ENCODE results near the gene NIT2. TPM values are rescaled to one million over a fixed set of nuclear protein-coding genes. Genes with fewer than 3 reads are reported as not detected.

The NIT2 gene
- total RNA-seq, 1 donor from 2014 or later: 56.4 TPM

GRCh38 chr3:100399341-100400071, 64.9 kb downstream of the NIT2 start:
- peak overlapping the region; percentile 85 for H3K27ac Mint-ChIP-seq
- no peaks in the 10 kb centered on the region for H3K9me3 Mint-ChIP-seq
- no peaks in the 10 kb centered on the region for H3K27me3 Mint-ChIP-seq (ENCODE audit: low read depth)
- no peak for TF ChIP-seq CTCF (IDR thresholded peaks at IDR 0.05; ENCODE audit: unreplicated experiment)
- DNase-seq (ENCODE audit: low spot score in 2 of 2, unreplicated experiment in 2 of 2): no peak
- H3K36me3 Mint-ChIP-seq: no peaks in the 10 kb centered on the region
- peaks cover 37% of the 10 kb centered on the region for H3K4me1 Mint-ChIP-seq
- peak overlapping the region; percentile 93 for H3K4me3 Mint-ChIP-seq

GRCh38 chr3:100400419-100400779, 65.8 kb downstream of the NIT2 start:
- Mint-ChIP-seq H3K27ac (peak overlapping the region; percentile 70), H3K27me3 (ENCODE audit: low read depth) (no peaks in the 10 kb centered on the region), H3K4me1 (peaks cover 40% of the 10 kb centered on the region), H3K9me3 (no peaks in the 10 kb centered on the region), H3K4me3 (peak overlapping the region; percentile 93), H3K36me3 (peaks cover 3% of the 10 kb centered on the region)
- DNase-seq (ENCODE audit: low spot score in 2 of 2, unreplicated experiment in 2 of 2): no peak
- TF ChIP-seq CTCF (IDR thresholded peaks at IDR 0.05; ENCODE audit: unreplicated experiment): no peak

GRCh38 chr3:100400780-100401673, 66.5 kb downstream of the NIT2 start, which contains the start of the genes LNP1 and TOMM70:
Gene LNP1 (plus strand): TSS chr3:100401539. CDS start chr3:100429730, 28,191 bp downstream.
Gene TOMM70 (minus strand): TSS chr3:100401089. CDS start chr3:100400949, 140 bp downstream.
- TF ChIP-seq CTCF (IDR thresholded peaks at IDR 0.05; ENCODE audit: unreplicated experiment): no peak
- H3K27ac Mint-ChIP-seq: peak within 1 kb of the TSS; percentile 98
- DNase-seq (ENCODE audit: low spot score in 2 of 2, unreplicated experiment in 2 of 2): peak; percentile 84 to 91
- peak within 1 kb of the TSS; percentile 93 for H3K4me3 Mint-ChIP-seq
- H3K4me1 Mint-ChIP-seq: peaks cover 40% of the 10 kb centered on the region
- H3K27me3 Mint-ChIP-seq (ENCODE audit: low read depth): no peaks in the 10 kb centered on the region
- H3K36me3 Mint-ChIP-seq: peaks cover 7% of the 10 kb centered on the region
- H3K9me3 Mint-ChIP-seq: peaks cover 4% of the 10 kb centered on the region

GRCh38 chr3:100401674-100402041, 67.1 kb downstream of the NIT2 start:
- H3K27me3 Mint-ChIP-seq (ENCODE audit: low read depth): no peaks in the 10 kb centered on the region
- peak overlapping the region; percentile 98 for H3K27ac Mint-ChIP-seq
- peaks cover 40% of the 10 kb centered on the region for H3K4me1 Mint-ChIP-seq
- peak overlapping the region; percentile 93 for H3K4me3 Mint-ChIP-seq
- peaks cover 4% of the 10 kb centered on the region for H3K9me3 Mint-ChIP-seq
- H3K36me3 Mint-ChIP-seq: peaks cover 7% of the 10 kb centered on the region
- DNase-seq (ENCODE audit: low spot score in 2 of 2, unreplicated experiment in 2 of 2): peak in 1 of 2 experiments; percentile 51
- no peak for TF ChIP-seq CTCF (IDR thresholded peaks at IDR 0.05; ENCODE audit: unreplicated experiment)

GRCh38 chr3:100402256-100402655, 67.7 kb downstream of the NIT2 start:
- Mint-ChIP-seq H3K4me1 (peaks cover 40% of the 10 kb centered on the region), H3K36me3 (peaks cover 12% of the 10 kb centered on the region), H3K27ac (peak overlapping the region; percentile 98), H3K9me3 (peaks cover 7% of the 10 kb centered on the region), H3K27me3 (ENCODE audit: low read depth) (no peaks in the 10 kb centered on the region), H3K4me3 (peak overlapping the region; percentile 93)
- DNase-seq (ENCODE audit: low spot score in 2 of 2, unreplicated experiment in 2 of 2): no peak
- no peak for TF ChIP-seq CTCF (IDR thresholded peaks at IDR 0.05; ENCODE audit: unreplicated experiment)

All from mesothelial cell of epicardium (in vitro differentiated cells).